ENCODE measurements around the gene SORCS2. TPM values are rescaled to one million over a fixed set of nuclear protein-coding genes. Genes with fewer than 3 reads are reported as not detected.

Gene SORCS2
- total and polyA plus RNA-seq, 2 of the 8 experiments (the other 6 are each of a cell fraction or from before 2014, with no cell fraction given), result 0.36 to 1.8 TPM

- Histone ChIP-seq H3K23me2 (ENCODE audit: low read depth, low read length) (peaks cover 5% of the 10 kb centered on the region; the same call in 1 of the 2 replicates), H3K56ac (replicated peaks; ENCODE audit: insufficient read length, low read depth, low read length) (no peak overlapping the region)
- CTCF ChIA-PET (ENCODE audit: partially characterized antibody), result interaction anchor here (1.3 to 1.8 kb wide), 2 partner anchors 15 to 81 kb away, joined by 3 to 5 read pairs; no protein-coding TSS in a partner anchor
- TF ChIP-seq EZH2 (IDR thresholded peaks at IDR 0.05; ENCODE audit: low read depth, low read length, severe bottlenecking) (no peak), SP4 (IDR thresholded peaks at IDR 0.05; ENCODE audit: low read length) (no peak)
These were observed 126.7 kb downstream of the SORCS2 start for GRCh38 chr4:7319024-7319423.

More at GRCh38 chr4:7319024-7319423, 126.7 kb downstream of the SORCS2 start:
- H3K4me1 ChIP-seq (replicated peaks in 1 of 4; ENCODE audit: control insufficient read depth in 3 of 4, insufficient read depth in 4 of 4, low read length in 3 of 4), result peaks cover 0 to 9% (median 7%) of the 10 kb centered on the region in 4 experiments; a peak in 5 of 7 replicates
- FAIRE-seq (no peak), DNase-seq (ENCODE audit: low read depth in 1 of 2, low spot score in 2 of 2) (no peak)
- H3K9me3 ChIP-seq (ENCODE audit: insufficient read depth in 2 of 2, low read depth in 1 of 2, low read length in 1 of 2), result no peaks in the 10 kb centered on the region
- no peaks in the 10 kb centered on the region for H3K79me1 ChIP-seq (ENCODE audit: low read depth, low read length)
- H2BK15ac ChIP-seq (ENCODE audit: low read length), result no peak overlapping the region
- no peak overlapping the region for H3K4ac ChIP-seq (replicated peaks; ENCODE audit: insufficient read length, low read depth, low read length)
- no peak overlapping the region for H2BK120ac ChIP-seq (replicated peaks; ENCODE audit: low read depth, low read length)
- no peak overlapping the region for H2AK5ac ChIP-seq (ENCODE audit: low read depth, low read length)
- H3K27ac ChIP-seq (ENCODE audit: low read depth, low read length), result no peak overlapping the region
- H2BK12ac ChIP-seq (ENCODE audit: low read depth, low read length), result no peak overlapping the region
- no peak overlapping the region for H3K4me2 ChIP-seq (ENCODE audit: insufficient read depth in 1 of 2, low read depth in 2 of 2, low read length in 2 of 2)
- no peak overlapping the region for H3K18ac ChIP-seq (ENCODE audit: extremely low read depth, low read length)
- POLR2A ChIA-PET (ENCODE audit: partially characterized antibody), result no interaction called here
- H3K36me3 ChIP-seq (ENCODE audit: control insufficient read depth in 2 of 4, insufficient read depth in 4 of 4, low read length in 3 of 4), result no peaks in the 10 kb centered on the region
- no peaks in the 10 kb centered on the region for H3K79me2 ChIP-seq (ENCODE audit: control insufficient read depth in 1 of 2, insufficient read depth in 2 of 2, low read length in 2 of 2)
- no peaks in the 10 kb centered on the region for H3K27me3 ChIP-seq (replicated peaks in 1 of 4; ENCODE audit: control insufficient read depth in 3 of 4, extremely low read depth in 1 of 4, insufficient read depth in 3 of 4, low read length in 3 of 4)
- no peak overlapping the region for H3K4me3 ChIP-seq (ENCODE audit: extremely low read depth in 1 of 4, insufficient read depth in 2 of 4, low read depth in 3 of 4, low read length in 4 of 4)
- no peak overlapping the region for H2BK20ac ChIP-seq (ENCODE audit: low read length)
- H4K5ac ChIP-seq (ENCODE audit: insufficient read length, low read depth, low read length), result no peak overlapping the region
- 50% methylated on average over 4 of the region's 4 CpGs; no CpG with 5 or more reads in 1 of the 2 experiments for WGBS, 2 experiments (ENCODE audit: extremely low coverage in 1 of 2, insufficient coverage in 1 of 2, insufficient read length in 1 of 2, insufficient replicate concordance in 2 of 2, low coverage in 1 of 2, low lambda C conversion rate in 2 of 2, missing lambda C conversion rate in 1 of 2)
- H3K23ac ChIP-seq (ENCODE audit: insufficient read length), result no peak overlapping the region
- no peak overlapping the region for H2AFZ ChIP-seq (ENCODE audit: low read length)
- H4K8ac ChIP-seq (ENCODE audit: extremely low read depth, insufficient read depth, low read length), result no peak overlapping the region
- H4K91ac ChIP-seq (replicated peaks; ENCODE audit: insufficient read length, low read length), result no peak overlapping the region
- no peak overlapping the region for H3K14ac ChIP-seq (ENCODE audit: insufficient read length)
- H3K9ac ChIP-seq (replicated peaks in 1 of 4; ENCODE audit: extremely low read depth in 1 of 4, low read depth in 3 of 4, low read length in 3 of 4), result no peak overlapping the region
- no peak overlapping the region for H2BK5ac ChIP-seq (ENCODE audit: low read depth, low read length)
- no peaks in the 10 kb centered on the region for H4K20me1 ChIP-seq (replicated peaks in 1 of 2; ENCODE audit: control insufficient read depth in 1 of 2, insufficient read depth in 2 of 2, low read length in 2 of 2)
